ENCODE data around the gene ANKH. TPM values are rescaled to one million over a fixed set of nuclear protein-coding genes. Genes with fewer than 3 reads are reported as not detected.

The ANKH gene
- total and polyA plus RNA-seq, 2 experiments from 2014 or later = 27.6 to 29.9 TPM

GRCh38 chr5:14699159-14699558, 172.4 kb downstream of the ANKH start:
- no peak overlapping the region for H2AFZ ChIP-seq
- no peak overlapping the region for H3K4me2 ChIP-seq
- H3K79me2 ChIP-seq = no peaks in the 10 kb centered on the region
- H3K4me1 ChIP-seq (ENCODE audit: insufficient read depth) = no peaks in the 10 kb centered on the region
- no peak overlapping the region for H3K27ac ChIP-seq
- no peaks in the 10 kb centered on the region for H3K9me2 ChIP-seq (replicated peaks; ENCODE audit: insufficient read depth)
- no peak for TF ChIP-seq EZH2 (IDR thresholded peaks at IDR 0.05; ENCODE audit: borderline replicate concordance)
- TF ChIP-seq CTCF (IDR thresholded peaks at IDR 0.05; ENCODE audit: poor library complexity) = no peak
- TF ChIP-seq EZH2phosphoT487 (IDR thresholded peaks at IDR 0.05; ENCODE audit: low read depth, severe bottlenecking, unreplicated experiment) = no peak
- H3K9me3 ChIP-seq (ENCODE audit: low read depth) = no peaks in the 10 kb centered on the region
- WGBS (ENCODE audit: low lambda C conversion rate, missing lambda C conversion rate) = 96% methylated on average over 2 of the region's 2 CpGs
- no peaks in the 10 kb centered on the region for H4K20me1 ChIP-seq (ENCODE audit: insufficient read depth, poor library complexity, severe bottlenecking)
- no peak overlapping the region for H3K4me3 ChIP-seq
- DNase-seq (ENCODE audit: low spot score) = no peak
- no peaks in the 10 kb centered on the region for H3K36me3 ChIP-seq (replicated peaks; ENCODE audit: insufficient read depth, low read depth)
- no peaks in the 10 kb centered on the region for H3K27me3 ChIP-seq

GRCh38 chr5:14698495-14698894, 173.1 kb downstream of the ANKH start:
- Histone ChIP-seq H4K20me1 (ENCODE audit: insufficient read depth, poor library complexity, severe bottlenecking) (no peaks in the 10 kb centered on the region), H3K4me1 (ENCODE audit: insufficient read depth) (no peaks in the 10 kb centered on the region), H3K4me2 (no peak overlapping the region), H3K27me3 (no peaks in the 10 kb centered on the region), H2AFZ (no peak overlapping the region), H3K9me3 (ENCODE audit: low read depth) (no peaks in the 10 kb centered on the region), H3K79me2 (no peaks in the 10 kb centered on the region), H3K4me3 (no peak overlapping the region), H3K27ac (no peak overlapping the region), H3K36me3 (replicated peaks; ENCODE audit: insufficient read depth, low read depth) (no peaks in the 10 kb centered on the region), H3K9me2 (replicated peaks; ENCODE audit: insufficient read depth) (no peaks in the 10 kb centered on the region)
- WGBS (ENCODE audit: low lambda C conversion rate, missing lambda C conversion rate) = 100% methylated on average over 1 of the region's 1 CpG
- no peak for DNase-seq (ENCODE audit: low spot score)
- TF ChIP-seq EZH2 (IDR thresholded peaks at IDR 0.05; ENCODE audit: borderline replicate concordance) (no peak), CTCF (IDR thresholded peaks at IDR 0.05; ENCODE audit: poor library complexity) (no peak), EZH2phosphoT487 (IDR thresholded peaks at IDR 0.05; ENCODE audit: low read depth, severe bottlenecking, unreplicated experiment) (no peak)

GRCh38 chr5:14696851-14697250, 174.7 kb downstream of the ANKH start:
- H3K79me2 ChIP-seq = no peaks in the 10 kb centered on the region
- no peaks in the 10 kb centered on the region for H3K9me2 ChIP-seq (replicated peaks; ENCODE audit: insufficient read depth)
- no peaks in the 10 kb centered on the region for H3K9me3 ChIP-seq (ENCODE audit: low read depth)
- no peak for TF ChIP-seq EZH2phosphoT487 (IDR thresholded peaks at IDR 0.05; ENCODE audit: low read depth, severe bottlenecking, unreplicated experiment)
- no peak for TF ChIP-seq EZH2 (IDR thresholded peaks at IDR 0.05; ENCODE audit: borderline replicate concordance)
- TF ChIP-seq CTCF (IDR thresholded peaks at IDR 0.05; ENCODE audit: poor library complexity) = no peak
- no peaks in the 10 kb centered on the region for H3K27me3 ChIP-seq
- no peak overlapping the region for H3K4me2 ChIP-seq
- no peak for DNase-seq (ENCODE audit: low spot score)
- no peak overlapping the region for H3K4me3 ChIP-seq
- H3K4me1 ChIP-seq (ENCODE audit: insufficient read depth) = no peaks in the 10 kb centered on the region
- no peak overlapping the region for H3K27ac ChIP-seq
- no peaks in the 10 kb centered on the region for H4K20me1 ChIP-seq (ENCODE audit: insufficient read depth, poor library complexity, severe bottlenecking)
- 100% methylated on average over 3 of the region's 3 CpGs for WGBS (ENCODE audit: low lambda C conversion rate, missing lambda C conversion rate)
- no peaks in the 10 kb centered on the region for H3K36me3 ChIP-seq (replicated peaks; ENCODE audit: insufficient read depth, low read depth)
- no peak overlapping the region for H2AFZ ChIP-seq

GRCh38 chr5:14696057-14696456, 175.5 kb downstream of the ANKH start:
- no peaks in the 10 kb centered on the region for H3K36me3 ChIP-seq (replicated peaks; ENCODE audit: insufficient read depth, low read depth)
- no peaks in the 10 kb centered on the region for H3K9me3 ChIP-seq (ENCODE audit: low read depth)
- no peaks in the 10 kb centered on the region for H3K27me3 ChIP-seq
- TF ChIP-seq EZH2phosphoT487 (IDR thresholded peaks at IDR 0.05; ENCODE audit: low read depth, severe bottlenecking, unreplicated experiment) (no peak), EZH2 (IDR thresholded peaks at IDR 0.05; ENCODE audit: borderline replicate concordance) (no peak), CTCF (IDR thresholded peaks at IDR 0.05; ENCODE audit: poor library complexity) (no peak)
- H3K9me2 ChIP-seq (replicated peaks; ENCODE audit: insufficient read depth) = no peaks in the 10 kb centered on the region
- DNase-seq (ENCODE audit: low spot score) = no peak
- WGBS (ENCODE audit: low lambda C conversion rate, missing lambda C conversion rate) = 20% methylated on average over 1 of the region's 1 CpG
- no peak overlapping the region for H3K4me2 ChIP-seq
- no peak overlapping the region for H2AFZ ChIP-seq
- no peak overlapping the region for H3K27ac ChIP-seq
- no peaks in the 10 kb centered on the region for H3K79me2 ChIP-seq
- H3K4me1 ChIP-seq (ENCODE audit: insufficient read depth) = no peaks in the 10 kb centered on the region
- H3K4me3 ChIP-seq = no peak overlapping the region
- H4K20me1 ChIP-seq (ENCODE audit: insufficient read depth, poor library complexity, severe bottlenecking) = no peaks in the 10 kb centered on the region
